ENCODE results near the gene CLDN5.
A peak's percentile ranks its signal among the peaks of the same experiment; 100 is the strongest.

Gene CLDN5

DNA sequence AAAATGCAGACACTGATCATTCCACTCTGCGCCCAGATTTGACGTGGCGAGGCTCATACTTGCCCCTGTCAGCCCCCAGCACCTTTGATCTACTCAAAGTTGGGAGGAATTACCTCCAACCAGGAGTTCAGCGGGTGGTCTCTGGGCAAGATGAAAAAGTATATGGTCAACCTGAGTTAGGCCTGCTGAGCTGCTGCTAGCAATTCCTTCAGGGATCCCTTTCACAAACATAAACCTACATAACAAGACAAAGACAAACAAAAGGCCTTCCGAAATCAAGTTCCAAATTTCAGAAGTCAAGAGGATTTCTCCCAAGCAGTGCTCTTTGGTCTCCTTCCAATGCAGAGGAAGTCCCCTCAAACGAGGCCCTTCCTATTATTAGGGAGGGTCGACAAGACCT, 20.8 kb downstream of the CLDN5 start:
- no peak for DNase-seq (ENCODE audit: insufficient read length, low spot score)
- TF ChIP-seq PAX5 (IDR thresholded peaks at IDR 0.05; ENCODE audit: insufficient read depth, low read length, severe bottlenecking) (no peak), TAF1 (IDR thresholded peaks at IDR 0.05; ENCODE audit: low read depth, low read length) (no peak), POLR2A (IDR thresholded peaks at IDR 0.05; ENCODE audit: low read depth, low read length) (no peak), SPI1 (IDR thresholded peaks at IDR 0.05; ENCODE audit: low read depth, low read length) (no peak), POU2F2 (IDR thresholded peaks at IDR 0.05; ENCODE audit: low read depth, low read length) (no peak), POLR2AphosphoS5 (IDR thresholded peaks at IDR 0.05; ENCODE audit: low read depth, low read length) (no peak)
- no peak for FAIRE-seq

DNA sequence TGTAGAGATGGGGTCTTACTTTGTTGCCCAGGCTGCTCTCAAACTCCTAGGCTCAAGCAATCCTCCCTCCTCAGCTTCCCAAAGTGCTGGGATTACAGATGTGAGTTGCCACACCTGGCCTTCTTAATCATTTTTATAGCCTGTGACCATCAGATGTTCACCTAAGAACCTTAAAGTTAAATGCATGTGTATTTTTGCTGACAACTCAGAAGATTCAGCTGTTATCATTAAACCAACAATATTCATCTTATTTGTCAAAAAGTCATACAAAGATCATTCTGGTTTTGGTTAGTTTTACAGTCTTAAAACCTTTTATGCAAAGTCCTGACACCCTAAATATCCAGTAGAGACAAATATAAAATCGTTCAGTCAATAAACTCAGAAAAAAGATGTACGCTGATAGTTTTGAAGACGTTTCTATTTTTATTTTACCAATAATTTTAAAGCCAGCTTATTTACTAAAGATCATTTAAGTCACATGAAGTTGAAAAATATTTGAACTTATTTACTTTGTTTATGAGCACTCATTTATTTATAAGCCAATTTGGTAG, 22.2 kb downstream of the CLDN5 start:
- TF ChIP-seq POU2F2 (IDR thresholded peaks at IDR 0.05; ENCODE audit: low read depth, low read length): no peak
- FAIRE-seq (no peak), DNase-seq (ENCODE audit: insufficient read length, low spot score) (no peak)

DNA sequence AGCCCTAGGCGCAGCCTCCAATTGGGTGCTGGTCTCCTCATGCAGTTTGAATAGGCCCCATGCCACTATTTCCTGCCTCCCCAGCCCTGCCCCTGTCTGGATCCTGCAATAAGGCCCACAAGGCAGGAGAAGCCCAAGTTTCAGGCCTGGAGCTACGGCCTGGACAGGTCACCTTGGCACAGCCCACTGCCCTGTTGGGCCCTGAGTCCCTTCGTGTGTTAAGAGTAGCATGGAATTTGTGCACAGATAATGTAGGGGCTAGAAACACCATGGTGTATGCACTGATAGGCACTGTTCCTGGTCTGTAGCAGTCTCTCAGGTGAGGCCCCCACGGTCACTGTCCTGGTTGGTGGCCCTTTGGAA, 24.3 kb downstream of the CLDN5 start:
- TF ChIP-seq PAX5 (IDR thresholded peaks at IDR 0.05; ENCODE audit: insufficient read depth, low read length, severe bottlenecking) (no peak), POU2F2 (IDR thresholded peaks at IDR 0.05; ENCODE audit: low read depth, low read length) (no peak), POLR2A (IDR thresholded peaks at IDR 0.05; ENCODE audit: low read depth, low read length) (no peak), TAF1 (IDR thresholded peaks at IDR 0.05; ENCODE audit: low read depth, low read length) (no peak), POLR2AphosphoS5 (IDR thresholded peaks at IDR 0.05; ENCODE audit: low read depth, low read length) (no peak), SPI1 (IDR thresholded peaks at IDR 0.05; ENCODE audit: low read depth, low read length) (no peak)
- DNase-seq (ENCODE audit: insufficient read length, low spot score): no peak
- no peak for FAIRE-seq

DNA sequence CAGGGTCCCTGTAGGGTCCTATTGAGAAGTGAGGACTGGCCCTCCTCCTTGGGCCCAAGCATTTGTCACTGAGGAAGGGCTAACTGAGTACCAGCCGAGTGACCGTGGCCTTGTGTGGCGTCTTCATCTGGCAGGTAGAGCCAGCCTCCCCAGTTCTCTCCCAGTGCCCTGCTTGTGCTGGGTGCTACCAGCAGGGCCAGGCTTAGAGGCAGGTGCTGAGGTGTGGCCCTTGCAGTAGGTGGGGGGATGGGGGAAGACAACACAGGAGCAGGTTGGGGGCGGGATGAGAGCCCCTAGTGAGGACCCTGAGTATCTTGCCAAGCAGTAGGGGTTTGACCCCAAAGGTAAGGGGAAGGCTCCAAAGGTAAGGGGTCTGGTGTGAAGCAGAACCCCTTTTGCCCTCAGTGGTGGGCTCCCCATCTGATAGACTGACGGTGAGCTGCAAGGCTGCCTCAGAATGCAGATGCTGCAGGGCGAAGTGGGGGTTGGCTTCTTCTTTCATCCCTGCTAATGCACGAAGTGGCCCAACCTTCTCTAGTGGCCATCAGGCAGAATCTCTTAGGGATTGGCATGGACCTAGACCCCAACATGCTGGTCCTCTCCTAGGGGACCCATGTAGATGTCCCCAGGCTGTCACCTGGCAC, 24.9 kb downstream of the CLDN5 start:
- no peak for FAIRE-seq
- DNase-seq (ENCODE audit: insufficient read length, low spot score): no peak
- no peak for TF ChIP-seq POLR2A (IDR thresholded peaks at IDR 0.05; ENCODE audit: low read depth, low read length)
- no peak for TF ChIP-seq POLR2AphosphoS5 (IDR thresholded peaks at IDR 0.05; ENCODE audit: low read depth, low read length)
- no peak for TF ChIP-seq TAF1 (IDR thresholded peaks at IDR 0.05; ENCODE audit: low read depth, low read length)
- TF ChIP-seq POU2F2 (IDR thresholded peaks at IDR 0.05; ENCODE audit: low read depth, low read length): no peak
- no peak for TF ChIP-seq SPI1 (IDR thresholded peaks at IDR 0.05; ENCODE audit: low read depth, low read length)
- no peak for TF ChIP-seq PAX5 (IDR thresholded peaks at IDR 0.05; ENCODE audit: insufficient read depth, low read length, severe bottlenecking)

DNA sequence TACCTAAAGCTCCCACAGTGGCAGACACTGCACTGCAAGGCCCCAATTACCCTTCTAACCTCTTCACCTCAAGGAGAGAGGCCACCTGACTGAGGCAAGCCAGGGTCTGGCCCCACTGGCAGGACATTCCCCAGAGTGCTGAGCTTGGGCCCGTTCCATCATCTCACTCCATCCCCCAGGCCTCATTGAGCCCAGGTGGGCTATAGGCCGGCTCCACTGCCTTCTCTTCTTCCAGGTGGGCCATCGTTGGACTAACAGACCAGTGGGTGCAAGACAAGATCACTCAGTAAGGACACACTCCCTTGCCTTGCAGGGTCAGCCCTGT, 25.4 kb downstream of the CLDN5 start:
- no peak for TF ChIP-seq SPI1 (IDR thresholded peaks at IDR 0.05; ENCODE audit: low read depth, low read length)
- no peak for TF ChIP-seq POU2F2 (IDR thresholded peaks at IDR 0.05; ENCODE audit: low read depth, low read length)
- TF ChIP-seq PAX5 (IDR thresholded peaks at IDR 0.05; ENCODE audit: insufficient read depth, low read length, severe bottlenecking): no peak
- TF ChIP-seq TAF1 (IDR thresholded peaks at IDR 0.05; ENCODE audit: low read depth, low read length): no peak
- no peak for TF ChIP-seq POLR2A (IDR thresholded peaks at IDR 0.05; ENCODE audit: low read depth, low read length)
- TF ChIP-seq POLR2AphosphoS5 (IDR thresholded peaks at IDR 0.05; ENCODE audit: low read depth, low read length): no peak
- DNase-seq (ENCODE audit: insufficient read length, low spot score): no peak
- no peak for FAIRE-seq

DNA sequence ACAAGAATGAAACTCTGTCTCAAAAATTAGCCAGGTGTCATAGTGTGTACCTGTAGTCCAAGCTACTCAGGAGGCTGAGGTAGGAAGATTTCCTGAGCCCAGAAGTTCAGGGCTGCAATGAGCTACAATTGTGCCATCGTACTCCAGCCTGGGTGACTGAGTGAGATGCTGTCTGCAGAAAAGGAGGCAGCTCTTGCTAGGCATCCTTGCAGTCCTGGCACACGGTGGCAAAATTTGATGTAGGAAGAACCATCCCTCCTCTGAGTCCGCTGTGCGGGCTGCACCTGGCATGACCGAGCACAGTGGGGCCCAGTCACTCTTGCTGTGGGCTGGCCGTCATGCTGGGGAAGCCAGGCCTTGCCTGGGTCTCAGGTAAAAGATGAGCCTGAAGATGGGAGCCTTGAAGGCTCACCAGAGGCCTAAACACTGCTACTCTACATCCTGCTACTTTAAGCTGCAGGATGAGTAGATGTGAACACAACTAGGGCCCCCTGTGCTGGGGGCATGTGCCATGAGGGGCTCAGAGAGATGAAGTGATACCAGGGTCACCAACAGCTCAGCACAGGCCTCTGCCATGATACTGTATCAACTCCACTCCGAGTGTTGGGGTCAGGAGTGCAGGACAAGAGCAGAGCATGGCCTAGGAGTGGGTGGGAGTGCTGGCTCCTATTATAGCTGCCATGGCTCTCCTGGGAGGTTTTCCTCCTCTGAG, 25.9 kb downstream of the CLDN5 start:
- no peak for DNase-seq (ENCODE audit: insufficient read length, low spot score)
- TF ChIP-seq POLR2A (IDR thresholded peaks at IDR 0.05; ENCODE audit: low read depth, low read length) (no peak), POLR2AphosphoS5 (IDR thresholded peaks at IDR 0.05; ENCODE audit: low read depth, low read length) (no peak), TAF1 (IDR thresholded peaks at IDR 0.05; ENCODE audit: low read depth, low read length) (no peak), SPI1 (IDR thresholded peaks at IDR 0.05; ENCODE audit: low read depth, low read length) (no peak), POU2F2 (IDR thresholded peaks at IDR 0.05; ENCODE audit: low read depth, low read length) (no peak), PAX5 (IDR thresholded peaks at IDR 0.05; ENCODE audit: insufficient read depth, low read length, severe bottlenecking) (no peak)
- FAIRE-seq: no peak

DNA sequence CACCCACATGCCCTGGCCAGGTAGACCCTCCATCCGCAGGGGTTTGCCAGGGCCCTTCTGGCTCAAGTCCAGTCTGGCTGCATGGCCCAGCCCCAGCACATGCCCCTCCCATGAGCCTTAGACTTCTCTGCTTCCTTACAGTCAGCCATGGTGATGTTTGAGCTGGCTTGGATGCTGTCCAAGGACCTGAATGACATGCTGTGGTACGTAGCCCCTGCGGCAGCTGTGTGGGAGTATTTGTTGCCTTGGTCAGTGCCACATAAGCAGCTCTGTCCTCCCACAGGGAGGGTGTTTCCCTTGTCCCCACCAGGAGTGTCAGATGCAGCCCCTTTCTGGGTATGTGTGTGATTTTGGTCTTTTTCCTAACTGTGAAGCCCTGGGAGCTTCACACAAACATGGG, 27.0 kb downstream of the CLDN5 start:
- DNase-seq (ENCODE audit: insufficient read length, low spot score): no peak
- no peak for FAIRE-seq
- TF ChIP-seq PAX5 (IDR thresholded peaks at IDR 0.05; ENCODE audit: insufficient read depth, low read length, severe bottlenecking): no peak
- TF ChIP-seq POU2F2 (IDR thresholded peaks at IDR 0.05; ENCODE audit: low read depth, low read length): no peak
- no peak for TF ChIP-seq POLR2AphosphoS5 (IDR thresholded peaks at IDR 0.05; ENCODE audit: low read depth, low read length)
- no peak for TF ChIP-seq SPI1 (IDR thresholded peaks at IDR 0.05; ENCODE audit: low read depth, low read length)
- TF ChIP-seq POLR2A (IDR thresholded peaks at IDR 0.05; ENCODE audit: low read depth, low read length): no peak
- TF ChIP-seq TAF1 (IDR thresholded peaks at IDR 0.05; ENCODE audit: low read depth, low read length): no peak

DNA sequence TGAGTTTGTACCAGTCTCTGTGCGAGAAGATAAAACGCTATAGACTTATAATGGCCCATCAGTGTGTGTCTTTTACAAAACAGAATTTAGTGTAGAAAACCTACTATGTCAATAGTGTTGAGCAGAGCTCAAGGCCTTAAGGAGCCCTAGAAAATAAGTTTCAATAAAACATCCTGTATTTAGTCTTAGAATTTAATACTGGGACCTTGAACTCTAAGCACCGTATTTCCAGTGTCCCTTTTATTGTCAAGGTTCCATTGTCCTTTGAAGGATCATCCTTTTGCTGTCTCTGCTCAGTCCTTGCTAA, 27.9 kb downstream of the CLDN5 start:
- no peak for FAIRE-seq
- TF ChIP-seq POLR2AphosphoS5 (IDR thresholded peaks at IDR 0.05; ENCODE audit: low read depth, low read length): no peak
- no peak for TF ChIP-seq PAX5 (IDR thresholded peaks at IDR 0.05; ENCODE audit: insufficient read depth, low read length, severe bottlenecking)
- no peak for TF ChIP-seq TAF1 (IDR thresholded peaks at IDR 0.05; ENCODE audit: low read depth, low read length)
- TF ChIP-seq SPI1 (IDR thresholded peaks at IDR 0.05; ENCODE audit: low read depth, low read length): no peak
- TF ChIP-seq POLR2A (IDR thresholded peaks at IDR 0.05; ENCODE audit: low read depth, low read length): no peak
- no peak for TF ChIP-seq POU2F2 (IDR thresholded peaks at IDR 0.05; ENCODE audit: low read depth, low read length)
- no peak for DNase-seq (ENCODE audit: insufficient read length, low spot score)

DNA sequence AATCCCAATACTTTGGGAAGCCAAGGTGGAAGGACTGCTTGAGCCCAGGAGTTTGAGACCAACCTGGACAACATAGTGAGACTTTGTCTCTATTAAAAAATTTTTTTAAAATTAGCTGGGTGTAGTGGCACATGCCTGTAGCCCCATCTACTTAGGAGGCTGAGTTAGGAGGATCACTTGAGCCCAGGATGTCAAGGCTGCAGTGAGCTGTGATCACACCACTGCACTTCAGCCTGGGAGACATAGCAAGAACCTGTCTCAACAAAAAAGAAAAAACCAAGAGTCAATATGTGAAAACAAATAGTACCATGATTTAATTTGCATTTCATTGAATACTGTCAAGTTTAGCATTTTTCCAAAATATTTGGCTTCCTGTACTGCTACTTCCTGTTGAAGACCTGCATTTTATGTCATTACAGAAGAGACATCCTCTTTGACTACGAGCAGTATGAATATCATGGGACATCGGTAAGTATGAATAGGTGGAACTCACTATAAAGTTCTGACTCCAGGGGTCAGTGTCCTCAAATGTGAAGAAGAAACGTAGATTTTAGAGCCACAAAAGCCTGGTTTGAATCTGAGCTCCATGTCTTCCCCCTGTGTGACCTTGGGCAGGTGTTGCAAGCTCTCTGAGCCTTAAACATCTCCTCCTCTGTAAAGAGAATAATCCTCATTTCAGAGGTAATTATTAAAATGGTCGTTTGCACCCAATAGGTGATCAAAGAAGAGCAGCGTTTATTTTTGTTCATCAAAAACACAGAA, 28.5 kb downstream of the CLDN5 start:
- DNase-seq (ENCODE audit: insufficient read length, low spot score) (no peak), FAIRE-seq (peak; percentile 57)

More for the DNA sequence above, 28.5 kb downstream of the CLDN5 start:
- TF ChIP-seq POLR2A (IDR thresholded peaks at IDR 0.05; ENCODE audit: low read depth, low read length) (no peak), POU2F2 (IDR thresholded peaks at IDR 0.05; ENCODE audit: low read depth, low read length) (no peak), POLR2AphosphoS5 (IDR thresholded peaks at IDR 0.05; ENCODE audit: low read depth, low read length) (no peak), SPI1 (IDR thresholded peaks at IDR 0.05; ENCODE audit: low read depth, low read length) (no peak), TAF1 (IDR thresholded peaks at IDR 0.05; ENCODE audit: low read depth, low read length) (no peak), PAX5 (IDR thresholded peaks at IDR 0.05; ENCODE audit: insufficient read depth, low read length, severe bottlenecking) (no peak)
